Skeletal muscle tissue (tissue), 4 donors: ENCODE data around the gene GNB5. TPM values are rescaled to one million over a fixed set of nuclear protein-coding genes. Genes with fewer than 3 reads are reported as not detected.

Experiments
- H3K27ac ChIP-seq: one replicate; pipeline ENCODE4 v1.7.0; 2013; ENCODE audit warnings: mild to moderate bottlenecking, low read depth, low read length, inconsistent platforms
- H3K27me3 ChIP-seq, 3 donors: one replicate each; pipeline ENCODE4 v1.7.0; 2013; ENCODE audit warnings: low read length in 3 of 3; ENCODE audit not compliant: control insufficient read depth in 3 of 3, insufficient read depth in 3 of 3
- H3K36me3 ChIP-seq, 3 donors: one replicate each; pipeline ENCODE4 v1.7.0; 2013; ENCODE audit warnings: low read length in 3 of 3; ENCODE audit not compliant: control insufficient read depth in 3 of 3, insufficient read depth in 3 of 3
- H3K4me1 ChIP-seq, 3 donors: one replicate each; pipeline ENCODE4 v1.7.0; 2013; ENCODE audit warnings: low read length in 3 of 3, mild to moderate bottlenecking in 3 of 3; ENCODE audit not compliant: control insufficient read depth in 3 of 3, insufficient read depth in 3 of 3
- H3K4me3 ChIP-seq, 3 donors: one replicate each; pipeline ENCODE4 v1.7.0; 2013; ENCODE audit warnings: low read length in 3 of 3
- H3K9ac ChIP-seq, 3 donors: one replicate each; pipeline ENCODE4 v1.7.0; 2013; ENCODE audit warnings: low read length in 3 of 3, mild to moderate bottlenecking in 3 of 3, moderate library complexity in 2 of 3, low read depth in 1 of 3
- H3K9me3 ChIP-seq, 3 donors: one replicate each; pipeline ENCODE4 v1.7.0; 2013; ENCODE audit warnings: low read length in 3 of 3; ENCODE audit not compliant: control insufficient read depth in 3 of 3
- total RNA-seq: library from RNA; depleted of rRNA; stranded (reverse); fragments of >200 nt; gene quantifications from one replicate; pipeline ENCODE4 v1.2.3, GENCODE V29; 2014
- donor health status: Osteomylitis.

GNB5 gene
- total RNA-seq, 1 donor from 2014 or later: 2.6 TPM

DNA sequence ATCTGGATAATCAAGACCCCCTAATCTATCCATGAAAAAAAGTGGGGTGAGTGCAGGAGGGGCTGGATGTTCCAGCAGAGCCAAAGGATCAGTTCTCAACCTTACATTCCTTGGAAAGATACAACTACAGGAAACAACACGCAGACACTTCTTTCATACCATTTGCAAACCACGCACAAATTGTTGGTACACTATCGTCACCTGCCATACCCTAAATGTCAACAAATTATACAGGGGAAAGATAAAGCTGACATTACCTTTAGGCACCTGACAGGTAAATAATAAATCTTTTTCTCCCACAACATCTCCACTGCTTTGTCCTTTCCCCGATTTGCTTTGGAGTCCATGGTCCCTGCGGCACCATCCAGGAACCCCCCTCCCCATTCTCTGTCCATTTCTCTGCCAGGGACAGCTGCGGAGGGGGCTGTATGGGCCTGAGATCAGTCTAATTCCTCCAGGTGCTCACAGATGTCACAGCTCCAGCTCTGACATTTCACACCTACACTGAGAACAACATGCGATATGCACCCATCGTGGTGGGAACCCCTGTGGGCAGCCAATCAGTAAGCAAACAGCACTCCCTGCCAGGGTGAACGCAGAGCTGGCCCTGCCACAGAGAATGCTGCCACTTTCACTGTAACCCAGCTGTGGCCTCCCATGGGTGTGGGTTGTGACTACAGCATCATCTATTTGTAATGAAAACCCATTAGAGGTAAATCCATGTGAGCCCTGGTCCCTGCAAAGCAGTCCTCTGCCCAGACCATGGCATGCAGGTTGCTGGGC, 41.0 kb downstream of the GNB5 start:
- Histone ChIP-seq H3K36me3 (peaks cover 0 to 6% (median 4%) of the 10 kb centered on the region in 3 donors), H3K9me3 (no peaks in the 10 kb centered on the region), H3K4me1 (peaks cover 0 to 2% (median 2%) of the 10 kb centered on the region in 3 donors), H3K4me3 (no peak overlapping the region), H3K9ac (no peak overlapping the region), H3K27me3 (no peaks in the 10 kb centered on the region), H3K27ac (no peak overlapping the region)

DNA sequence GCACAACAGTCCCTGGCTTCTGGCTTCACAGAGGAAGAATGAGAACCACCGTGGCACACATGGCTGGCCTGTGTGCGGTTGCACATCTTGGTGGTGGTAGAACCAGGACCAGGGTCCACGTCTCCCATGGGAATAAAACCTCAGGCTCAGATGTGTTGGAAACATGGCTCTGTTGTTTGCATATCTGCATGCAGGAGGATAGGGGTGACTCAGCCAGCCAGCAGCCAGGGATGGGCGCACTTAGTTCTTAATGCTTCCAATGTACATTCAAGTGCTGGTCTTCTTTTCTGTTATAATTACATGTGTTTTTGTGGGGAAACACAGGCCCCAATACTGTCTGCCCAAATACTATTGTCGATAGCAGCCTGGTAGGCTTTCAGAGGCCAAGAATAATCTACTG, 42.8 kb downstream of the GNB5 start:
- Histone ChIP-seq H3K9ac (no peak overlapping the region), H3K27ac (no peak overlapping the region), H3K36me3 (peaks cover 0 to 6% (median 4%) of the 10 kb centered on the region in 3 donors), H3K9me3 (no peaks in the 10 kb centered on the region), H3K4me1 (no peaks in the 10 kb centered on the region), H3K27me3 (no peaks in the 10 kb centered on the region), H3K4me3 (no peak overlapping the region)

DNA sequence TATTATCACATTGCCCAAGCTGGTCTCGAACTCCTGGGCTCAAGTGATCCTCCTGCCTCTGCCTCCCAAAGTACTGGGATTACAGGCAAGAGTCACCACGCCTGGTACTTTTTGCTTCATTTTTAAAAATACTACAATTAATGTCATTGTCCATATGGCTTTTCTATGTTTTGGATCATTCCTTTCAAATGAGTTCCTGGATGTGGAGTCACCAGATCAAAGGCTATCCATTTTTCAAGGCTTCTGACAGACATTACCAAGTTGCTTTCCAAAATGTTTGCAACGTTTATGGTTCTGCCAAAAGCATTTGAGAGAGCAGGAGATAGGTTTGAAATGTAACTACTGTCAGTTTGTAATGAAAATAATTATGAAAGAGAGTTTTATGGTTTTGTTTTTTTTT, 44.4 kb downstream of the GNB5 start:
- Histone ChIP-seq H3K9me3 (no peaks in the 10 kb centered on the region), H3K27me3 (no peaks in the 10 kb centered on the region), H3K9ac (no peak overlapping the region), H3K27ac (no peak overlapping the region), H3K36me3 (peaks cover 0 to 6% (median 4%) of the 10 kb centered on the region in 3 donors), H3K4me3 (no peak overlapping the region), H3K4me1 (no peaks in the 10 kb centered on the region)

DNA sequence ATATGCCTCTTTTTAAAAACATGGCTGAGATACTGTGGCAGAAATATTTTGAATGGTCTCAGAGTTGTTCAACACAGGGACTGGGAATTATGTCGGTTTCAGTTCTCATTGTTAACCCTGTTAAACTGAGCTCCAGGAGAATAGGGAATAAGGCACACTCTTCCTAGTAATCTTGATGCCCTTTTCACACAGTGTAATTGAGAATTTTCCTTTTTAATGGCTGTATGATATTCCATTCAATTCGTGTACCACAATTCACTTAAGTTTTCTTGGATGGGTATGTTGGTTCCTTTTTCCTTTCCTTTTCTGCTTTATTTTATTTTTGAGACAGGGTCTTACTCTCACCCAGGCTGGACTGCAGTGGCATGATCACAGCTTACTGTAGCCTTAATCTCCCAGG, 44.9 kb downstream of the GNB5 start:
- Histone ChIP-seq H3K27ac (no peak overlapping the region), H3K36me3 (peaks cover 0 to 6% (median 4%) of the 10 kb centered on the region in 3 donors), H3K27me3 (no peaks in the 10 kb centered on the region), H3K9me3 (no peaks in the 10 kb centered on the region), H3K9ac (no peak overlapping the region), H3K4me1 (no peaks in the 10 kb centered on the region), H3K4me3 (no peak overlapping the region)

DNA sequence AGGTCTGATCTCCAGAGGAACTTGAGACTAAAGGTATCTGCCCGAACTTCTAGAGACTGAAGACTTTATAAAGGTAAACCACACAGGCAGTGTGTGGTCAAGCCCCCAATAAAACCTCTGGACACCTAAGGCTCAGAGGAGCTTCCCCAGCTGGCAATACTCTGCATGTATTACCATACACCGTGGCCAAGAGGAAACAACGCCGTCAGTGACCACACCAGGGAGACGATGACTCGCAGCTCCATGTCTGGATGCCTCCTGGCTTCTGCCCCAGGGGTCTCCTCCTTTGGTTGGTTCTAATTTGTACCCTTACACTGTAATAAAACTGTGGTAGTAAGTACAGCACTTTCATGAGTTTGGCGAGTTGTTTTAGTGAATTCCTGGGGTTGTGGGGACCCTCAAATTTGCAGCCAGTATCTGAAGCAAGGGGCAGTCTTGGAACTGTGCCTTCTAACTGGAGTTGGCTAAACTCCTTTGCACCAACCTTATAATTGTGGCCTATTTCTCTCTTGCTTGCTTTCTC, 46.5 kb downstream of the GNB5 start:
- Histone ChIP-seq H3K36me3 (peaks cover 0 to 6% (median 2%) of the 10 kb centered on the region in 3 donors), H3K27me3 (no peaks in the 10 kb centered on the region), H3K4me3 (no peak overlapping the region), H3K4me1 (peaks cover 0 to under 1% (median 0%) of the 10 kb centered on the region in 3 donors), H3K9ac (no peak overlapping the region), H3K9me3 (no peaks in the 10 kb centered on the region), H3K27ac (no peak overlapping the region)

DNA sequence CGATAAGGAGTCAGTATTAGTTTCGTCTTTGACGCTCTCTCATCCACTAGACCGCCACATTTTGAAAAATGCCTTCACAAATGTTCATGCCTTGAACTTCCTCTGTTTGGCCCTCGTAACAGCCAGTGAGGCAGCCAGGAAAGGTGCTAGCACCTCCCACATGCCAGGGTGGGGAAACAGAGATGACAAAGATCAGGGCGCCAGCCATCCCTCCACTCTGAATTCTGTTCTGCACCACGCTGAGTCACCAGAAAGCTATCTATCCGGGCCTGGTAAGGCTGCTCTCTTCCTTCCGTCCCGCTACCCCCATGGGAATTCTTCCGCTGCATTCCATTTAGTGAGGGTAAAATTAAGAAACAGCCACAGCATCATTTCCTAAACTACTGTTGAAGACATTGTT, 47.3 kb downstream of the GNB5 start:
- Histone ChIP-seq H3K27me3 (no peaks in the 10 kb centered on the region), H3K4me1 (peaks cover 0 to 3% (median 0%) of the 10 kb centered on the region in 3 donors), H3K4me3 (no peak overlapping the region), H3K9me3 (no peaks in the 10 kb centered on the region), H3K27ac (no peak overlapping the region), H3K36me3 (no peaks in the 10 kb centered on the region), H3K9ac (no peak overlapping the region)

DNA sequence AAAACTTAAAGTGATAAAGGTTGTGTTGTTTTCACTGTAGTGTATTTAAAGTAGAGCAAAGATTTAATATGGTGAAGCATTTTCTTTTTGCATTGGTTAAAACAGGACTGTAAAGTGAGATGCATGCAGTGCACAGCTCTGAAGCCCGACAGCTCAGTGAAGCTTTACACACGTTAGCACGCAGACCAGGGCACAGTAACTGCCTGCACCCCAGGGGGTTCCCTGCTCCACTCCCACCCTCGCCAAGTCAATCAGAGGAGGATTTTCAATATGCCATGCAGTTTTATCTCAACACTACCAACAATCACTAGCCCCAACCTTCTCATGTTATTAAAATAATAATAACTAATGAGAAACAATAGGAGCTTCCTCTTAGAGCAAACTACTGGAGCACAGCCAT, 50.5 kb downstream of the GNB5 start:
- H3K36me3 ChIP-seq: no peaks in the 10 kb centered on the region
- no peaks in the 10 kb centered on the region for H3K9me3 ChIP-seq
- no peak overlapping the region for H3K27ac ChIP-seq
- H3K4me1 ChIP-seq: peaks cover 0 to 9% (median 9%) of the 10 kb centered on the region in 3 donors
- H3K9ac ChIP-seq: no peak overlapping the region
- no peaks in the 10 kb centered on the region for H3K27me3 ChIP-seq
- H3K4me3 ChIP-seq: no peak overlapping the region

DNA sequence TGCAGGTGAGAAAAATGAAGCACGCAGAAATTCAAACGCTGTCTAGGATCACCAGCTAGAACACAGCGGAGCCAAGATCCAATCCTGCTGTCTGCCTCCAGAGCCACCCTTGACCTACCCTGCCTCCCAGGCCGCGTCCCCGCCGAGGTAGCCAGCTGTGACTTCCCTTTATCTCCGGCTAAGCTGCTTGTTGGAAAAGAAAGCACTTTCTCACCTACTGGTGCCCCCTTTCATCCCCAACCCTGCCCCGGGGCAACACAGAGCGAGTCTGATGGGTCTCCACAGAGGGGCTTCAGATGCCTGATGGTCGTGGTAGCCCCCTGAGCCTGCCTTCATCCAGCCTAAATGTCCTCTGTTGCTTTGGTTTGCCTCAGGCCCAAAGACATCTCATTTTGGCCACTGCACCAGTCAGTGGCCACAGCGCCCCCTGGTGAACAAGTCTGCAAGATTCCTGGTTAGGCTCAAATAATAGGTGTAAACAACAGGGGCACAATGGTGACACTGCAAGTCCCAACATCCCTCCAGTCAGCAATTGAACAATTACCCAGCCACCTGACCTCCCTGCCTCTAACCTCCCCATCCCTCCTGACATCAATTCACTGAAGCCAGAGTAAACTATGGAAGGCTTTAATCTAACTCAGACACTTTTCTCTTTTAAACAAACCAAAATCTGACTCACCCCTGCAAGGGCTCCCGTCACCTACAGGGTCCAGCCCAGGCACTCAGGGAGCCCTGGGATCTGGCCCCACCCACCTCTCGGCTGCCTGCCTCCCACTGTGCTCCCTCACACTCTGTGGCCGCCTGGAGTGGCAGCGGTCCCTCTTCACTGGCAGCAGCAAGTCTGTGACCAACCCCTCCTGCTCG, 51.4 kb downstream of the GNB5 start:
- Histone ChIP-seq H3K27ac (no peak overlapping the region), H3K4me1 (peaks cover 0 to 9% (median 9%) of the 10 kb centered on the region in 3 donors), H3K36me3 (no peaks in the 10 kb centered on the region), H3K4me3 (no peak overlapping the region), H3K9ac (no peak overlapping the region), H3K27me3 (no peaks in the 10 kb centered on the region), H3K9me3 (no peaks in the 10 kb centered on the region)

DNA sequence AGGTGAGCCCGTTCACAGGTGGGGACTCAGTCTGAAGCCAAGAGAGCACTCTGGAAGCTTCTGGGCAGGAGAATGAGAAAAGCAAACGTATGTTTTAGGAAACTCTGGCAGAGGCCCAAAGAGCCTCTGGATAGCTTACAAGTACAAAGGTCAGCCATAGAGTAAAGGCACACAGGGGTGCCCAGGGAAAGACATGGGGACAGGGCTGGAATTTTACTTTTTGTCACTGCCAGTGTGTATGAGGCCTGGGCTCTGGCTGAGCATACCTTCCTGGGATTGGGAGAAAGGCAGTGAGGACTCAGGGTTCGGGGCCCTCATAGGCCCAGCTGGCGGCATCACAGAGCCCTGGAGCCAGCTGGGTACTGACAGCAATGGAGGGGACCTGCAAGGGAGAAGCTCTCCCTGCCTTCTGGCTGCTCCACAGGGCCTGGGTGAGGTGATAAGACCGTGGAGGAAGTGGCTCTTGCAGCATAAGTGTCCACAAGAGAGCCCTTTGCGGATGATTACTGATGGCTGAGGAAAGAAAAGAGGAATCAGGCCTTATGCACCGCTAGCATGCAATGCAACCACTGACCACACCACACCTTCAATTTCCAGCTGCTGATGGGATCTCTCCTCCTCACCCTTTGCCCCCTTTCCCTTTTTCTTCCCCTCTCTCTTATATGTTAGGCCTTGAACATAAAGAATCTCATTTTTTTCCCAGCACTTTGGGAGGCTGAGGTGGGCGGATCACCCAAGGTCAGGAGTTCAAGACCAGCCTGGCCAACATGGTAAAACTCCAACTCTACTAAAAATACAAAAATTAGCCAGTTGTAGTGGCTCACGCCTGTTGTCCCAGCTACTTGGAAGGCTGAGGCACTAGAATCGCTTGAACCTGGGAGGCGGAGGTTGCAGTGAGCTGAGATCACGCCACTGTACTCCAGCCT, 53.5 kb downstream of the GNB5 start:
- H3K4me1 ChIP-seq: peaks cover 0 to 9% (median 9%) of the 10 kb centered on the region in 3 donors
- H3K4me3 ChIP-seq: no peak overlapping the region
- no peak overlapping the region for H3K9ac ChIP-seq
- no peak overlapping the region for H3K27ac ChIP-seq
- no peaks in the 10 kb centered on the region for H3K9me3 ChIP-seq
- H3K27me3 ChIP-seq: no peaks in the 10 kb centered on the region
- no peaks in the 10 kb centered on the region for H3K36me3 ChIP-seq
